ENCODE measurements around the gene ASB18. TPM values are rescaled to one million over a fixed set of nuclear protein-coding genes. Genes with fewer than 3 reads are reported as not detected.

ASB18 gene, protein sequence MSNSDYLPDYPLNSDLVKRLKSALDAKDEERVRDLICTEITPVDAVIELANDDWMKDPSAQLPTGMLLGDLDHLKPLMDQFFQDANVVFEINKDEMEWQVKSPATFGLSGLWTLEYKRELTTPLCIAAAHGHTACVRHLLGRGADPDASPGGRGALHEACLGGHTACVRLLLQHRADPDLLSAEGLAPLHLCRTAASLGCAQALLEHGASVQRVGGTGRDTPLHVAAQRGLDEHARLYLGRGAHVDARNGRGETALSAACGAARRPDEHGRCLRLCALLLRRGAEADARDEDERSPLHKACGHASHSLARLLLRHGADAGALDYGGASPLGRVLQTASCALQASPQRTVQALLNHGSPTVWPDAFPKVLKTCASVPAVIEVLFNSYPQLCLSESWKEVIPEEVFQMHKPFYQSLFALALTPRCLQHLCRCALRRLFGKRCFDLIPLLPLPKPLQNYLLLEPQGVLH
- 44.4 TPM for total RNA-seq
- long read RNA-seq, partial matches to known transcripts = 9 of 70 reads
- long read RNA-seq, other reads (novel, unspliced or antisense) = 52 of 70 reads

DNA sequence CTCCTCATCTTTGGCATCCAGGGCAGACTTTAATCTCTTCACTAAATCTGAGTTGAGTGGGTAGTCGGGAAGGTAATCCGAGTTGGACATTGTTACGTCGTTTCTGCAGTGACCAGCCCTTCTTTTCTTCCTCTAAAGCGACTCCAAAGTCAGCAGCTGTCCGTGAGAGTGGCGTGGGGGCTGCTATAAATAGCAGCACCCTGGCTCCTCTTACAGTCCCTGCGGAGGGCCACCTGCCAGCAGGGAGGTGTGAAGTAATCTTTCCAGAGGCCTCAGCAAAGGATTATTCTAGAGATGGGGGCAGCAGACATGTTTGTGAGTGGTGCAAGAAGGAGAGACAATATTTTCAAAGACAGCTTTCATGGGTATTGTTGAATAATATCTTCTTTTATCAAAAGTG lies at the start of gene ASB18:
Gene ASB18, minus strand, starts transcription at position 151 of the 400 bp plus-strand sequence. Its CDS starts 61 bp downstream, at position 90.
- intact Hi-C loops (cut with DNase I) = loop anchor here (1.0 kb wide), 1 partner anchor 24 kb away; no protein-coding TSS in a partner anchor
- no peak for DNase-seq (ENCODE audit: low spot score)

DNA sequence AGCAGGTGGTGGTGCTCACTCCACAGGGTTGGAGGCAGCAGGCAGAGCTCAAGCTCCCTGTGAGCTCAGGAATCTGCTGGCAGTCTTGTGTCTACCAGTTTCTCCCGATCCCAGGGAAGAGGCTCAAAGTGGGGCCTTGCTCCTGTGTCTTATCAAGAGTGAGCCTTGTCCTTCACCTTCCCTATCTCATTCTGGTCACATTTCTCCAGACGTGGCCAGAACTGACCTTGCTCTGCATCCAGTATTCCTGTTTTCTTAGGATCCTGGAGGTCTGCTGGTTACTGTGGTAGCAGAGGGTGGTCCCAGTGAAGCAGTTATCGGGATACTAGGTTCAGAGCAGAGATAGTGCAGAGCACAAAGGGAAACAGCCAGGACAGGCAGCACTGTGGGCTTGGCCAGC lies 47.1 kb upstream of the ASB18 start:
- no peak for DNase-seq (ENCODE audit: low spot score)
- intact Hi-C loops (cut with DNase I) = no loop called here

GRCh38 chr2:236309669-236310029 lies 45.4 kb upstream of the ASB18 start:
- DNase-seq (ENCODE audit: low spot score) = no peak
- intact Hi-C loops (cut with DNase I) = no loop called here

DNA sequence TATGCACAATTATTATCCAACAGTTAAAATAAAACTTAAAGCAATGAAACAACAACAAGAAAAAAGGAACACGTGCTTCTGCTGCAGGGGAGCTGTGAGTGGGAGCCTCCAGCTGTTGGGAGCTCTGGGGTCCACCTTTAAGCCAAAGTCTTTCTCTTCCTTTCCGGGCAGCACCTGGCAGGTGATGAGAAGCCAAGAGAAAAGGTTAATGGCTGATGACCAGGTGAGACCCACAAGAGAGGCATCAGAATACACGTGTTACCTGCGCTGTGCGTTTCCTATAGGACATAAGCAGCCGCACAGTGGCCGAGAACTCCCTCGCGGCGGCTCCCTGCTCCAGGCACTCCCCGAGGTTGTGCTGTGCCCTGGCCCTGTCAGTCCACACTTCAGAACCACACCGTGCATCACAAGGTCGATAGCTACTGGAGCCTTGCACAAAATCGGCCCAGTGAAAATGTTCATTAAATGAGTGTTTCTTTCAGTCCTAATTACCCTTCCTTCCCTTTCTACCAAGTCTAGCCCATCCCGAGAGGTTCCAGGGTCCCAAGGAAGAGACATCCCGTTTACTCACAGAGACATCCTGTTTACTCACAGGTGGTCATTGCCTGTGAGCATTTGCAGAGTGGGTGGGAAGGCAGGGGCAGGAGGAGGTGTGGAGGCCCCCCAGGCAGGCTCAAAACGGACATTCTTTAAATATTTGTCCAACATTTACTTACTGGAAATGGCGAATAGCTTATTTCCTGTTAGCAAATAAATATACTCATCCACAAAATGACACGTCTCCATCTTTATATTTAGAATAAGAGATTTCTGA lies 44.9 kb upstream of the ASB18 start:
- DNase-seq (ENCODE audit: low spot score) = no peak
- intact Hi-C loops (cut with DNase I) = no loop called here

DNA sequence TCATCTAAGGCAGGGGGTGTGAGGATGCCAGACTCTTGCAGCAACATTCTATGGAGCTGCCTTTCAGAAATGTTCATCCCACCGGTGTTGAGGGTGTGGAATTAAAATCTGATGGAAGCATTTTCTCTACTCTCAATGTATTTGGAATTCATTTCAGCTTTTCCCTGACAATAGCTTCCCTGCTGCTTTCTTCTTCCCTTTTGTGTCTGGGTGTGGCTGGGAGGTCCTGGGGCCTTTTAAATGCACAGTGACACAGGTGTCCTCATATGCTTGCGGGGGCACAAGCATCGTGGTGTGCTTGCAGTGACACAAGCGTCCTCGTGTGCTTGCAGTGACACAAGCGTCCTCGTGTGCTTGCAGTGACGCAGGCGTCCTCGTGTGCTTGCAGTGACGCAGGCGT lies 43.4 kb upstream of the ASB18 start:
- intact Hi-C loops (cut with DNase I) = no loop called here
- no peak for DNase-seq (ENCODE audit: low spot score)

DNA sequence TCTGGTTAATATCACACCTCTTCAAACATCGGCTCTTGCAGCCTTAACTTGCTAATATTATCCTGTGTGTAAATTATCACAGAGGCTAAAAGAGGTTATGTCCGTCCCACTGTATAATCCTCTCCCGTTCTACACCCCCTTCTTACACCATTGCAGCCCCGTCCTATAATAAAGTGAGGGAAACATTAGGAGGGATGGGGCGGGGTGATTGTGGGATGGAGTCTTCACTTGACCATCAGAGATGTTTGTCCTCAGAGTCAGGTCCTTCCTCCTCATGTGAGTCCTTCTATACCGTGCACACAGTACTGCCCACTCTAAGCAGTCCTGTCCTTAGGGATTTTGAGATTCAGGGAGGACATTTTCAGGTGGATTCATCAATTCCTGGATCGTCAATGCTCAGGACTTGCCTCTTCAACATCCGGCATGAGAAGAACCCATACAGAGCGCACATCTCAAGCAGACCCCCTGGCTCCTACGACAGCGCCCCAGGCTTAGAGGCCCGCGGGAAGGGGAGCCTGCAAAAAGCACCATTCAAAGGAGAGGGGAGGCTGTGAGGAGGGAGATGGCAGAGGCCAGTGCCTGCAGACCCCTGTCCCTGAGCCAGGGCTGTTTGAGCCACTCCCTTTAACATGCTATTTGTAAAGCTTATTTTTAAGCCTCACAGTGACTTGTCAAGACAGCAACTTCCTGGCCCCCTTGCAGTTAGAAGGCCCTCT lies 42.8 kb upstream of the ASB18 start:
- DNase-seq (ENCODE audit: low spot score) = no peak
- intact Hi-C loops (cut with DNase I) = no loop called here

- intact Hi-C loops (cut with DNase I) = no loop called here
- no peak for DNase-seq (ENCODE audit: low spot score)
Observed at GRCh38 chr2:236305964-236306605, 41.9 kb upstream of the ASB18 start.

DNA sequence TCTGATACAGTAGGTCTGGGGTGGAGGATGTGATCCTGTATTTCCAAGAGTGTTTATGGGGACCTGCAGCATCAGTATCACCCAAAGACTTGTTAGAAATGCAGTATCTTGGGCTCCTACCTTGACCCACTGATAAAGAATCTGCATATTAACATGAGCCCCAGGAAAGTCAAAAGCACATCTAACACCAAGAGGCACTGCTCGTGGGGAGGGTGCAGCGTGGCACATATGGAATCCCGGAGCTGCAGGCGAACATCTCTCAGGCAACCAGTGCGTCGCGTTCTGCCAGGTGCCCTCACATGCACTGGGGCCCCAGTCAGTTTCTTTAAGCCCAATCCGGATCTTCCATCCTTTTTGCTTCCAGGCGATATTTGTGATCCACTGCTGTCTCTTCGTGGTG lies 41.3 kb upstream of the ASB18 start:
- intact Hi-C loops (cut with DNase I) = no loop called here
- DNase-seq (ENCODE audit: low spot score) = no peak

- intact Hi-C loops (cut with DNase I) = no loop called here
- no peak for DNase-seq (ENCODE audit: low spot score)
Observed at GRCh38 chr2:236303935-236304334, 39.7 kb upstream of the ASB18 start.

GRCh38 chr2:236302555-236302954 lies 38.3 kb upstream of the ASB18 start:
- DNase-seq (ENCODE audit: low spot score) = no peak
- intact Hi-C loops (cut with DNase I) = no loop called here

- DNase-seq (ENCODE audit: low spot score) = no peak
- intact Hi-C loops (cut with DNase I) = no loop called here
Observed at GRCh38 chr2:236298924-236299475, 34.8 kb upstream of the ASB18 start.

DNA sequence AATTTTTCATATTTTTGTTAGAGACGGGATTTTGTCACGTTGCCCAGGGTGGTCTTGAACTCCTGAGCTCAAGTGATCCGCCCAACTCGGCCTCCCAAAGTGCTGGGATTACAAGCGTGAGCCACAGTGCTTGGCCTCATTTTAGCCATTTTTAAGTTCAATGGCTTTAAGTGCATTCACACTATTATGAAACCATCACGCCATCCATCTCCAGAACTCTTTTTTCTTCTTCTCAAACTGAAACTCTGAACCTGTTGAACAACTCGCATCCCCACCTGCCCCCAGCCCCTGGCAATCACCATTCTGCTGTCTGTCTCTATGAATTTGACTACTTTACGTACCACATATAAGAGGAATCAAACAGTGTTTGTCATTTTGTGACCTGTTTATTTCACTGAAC lies 31.3 kb upstream of the ASB18 start:
- no peak for DNase-seq (ENCODE audit: low spot score)
- intact Hi-C loops (cut with DNase I) = no loop called here

- DNase-seq (ENCODE audit: low spot score) = no peak
- intact Hi-C loops (cut with DNase I) = no loop called here
Observed at GRCh38 chr2:236294647-236295046, 30.4 kb upstream of the ASB18 start.

- intact Hi-C loops (cut with DNase I) = no loop called here
- no peak for DNase-seq (ENCODE audit: low spot score)
Observed at GRCh38 chr2:236293241-236293810, 29.1 kb upstream of the ASB18 start.

- no peak for DNase-seq (ENCODE audit: low spot score)
- intact Hi-C loops (cut with DNase I) = no loop called here
Observed at GRCh38 chr2:236291911-236292310, 27.7 kb upstream of the ASB18 start.

GRCh38 chr2:236291476-236291875 lies 27.3 kb upstream of the ASB18 start:
- intact Hi-C loops (cut with DNase I) = no loop called here
- DNase-seq (ENCODE audit: low spot score) = no peak

DNA sequence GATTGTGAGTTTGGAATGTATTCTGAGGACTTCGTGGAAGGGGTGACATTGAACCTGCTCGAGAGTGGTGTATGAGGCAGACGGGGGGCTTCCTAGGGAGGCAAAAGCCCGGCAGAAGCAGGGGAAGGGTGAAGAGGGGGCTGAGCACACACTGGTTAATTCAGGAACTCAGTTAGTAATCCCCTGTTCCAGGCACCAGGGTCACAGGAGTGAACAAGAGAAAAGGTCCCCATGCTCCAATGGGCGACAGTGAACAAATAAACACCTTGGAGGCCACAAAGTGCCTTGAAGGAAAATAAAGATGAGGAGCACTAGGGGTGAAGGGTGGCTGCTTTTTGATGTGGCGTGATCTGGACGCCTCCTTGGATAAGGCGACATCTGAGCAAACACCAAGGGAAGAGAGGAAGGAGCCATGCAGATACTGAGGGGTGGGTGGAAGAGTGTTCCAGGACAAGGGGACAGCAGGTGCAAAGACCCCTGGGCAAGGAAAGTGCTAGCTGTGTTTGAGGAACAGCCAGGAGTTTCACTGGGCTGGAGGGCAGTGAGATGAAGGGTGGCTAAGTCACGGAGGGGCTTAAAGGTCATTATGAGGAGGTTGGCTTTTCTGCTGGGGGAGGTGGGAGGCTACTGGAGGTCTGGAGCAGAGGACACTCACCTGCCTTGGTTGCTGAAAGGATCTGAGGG lies 26.7 kb upstream of the ASB18 start:
- no peak for DNase-seq (ENCODE audit: low spot score)
- intact Hi-C loops (cut with DNase I) = no loop called here

- intact Hi-C loops (cut with DNase I) = no loop called here
- no peak for DNase-seq (ENCODE audit: low spot score)
Observed at GRCh38 chr2:236289766-236290462, 25.7 kb upstream of the ASB18 start.

All from cardiac septum (tissue), 1 donor.